Measurements from ENCODE around the gene CAMLG.

CAMLG gene

DNA sequence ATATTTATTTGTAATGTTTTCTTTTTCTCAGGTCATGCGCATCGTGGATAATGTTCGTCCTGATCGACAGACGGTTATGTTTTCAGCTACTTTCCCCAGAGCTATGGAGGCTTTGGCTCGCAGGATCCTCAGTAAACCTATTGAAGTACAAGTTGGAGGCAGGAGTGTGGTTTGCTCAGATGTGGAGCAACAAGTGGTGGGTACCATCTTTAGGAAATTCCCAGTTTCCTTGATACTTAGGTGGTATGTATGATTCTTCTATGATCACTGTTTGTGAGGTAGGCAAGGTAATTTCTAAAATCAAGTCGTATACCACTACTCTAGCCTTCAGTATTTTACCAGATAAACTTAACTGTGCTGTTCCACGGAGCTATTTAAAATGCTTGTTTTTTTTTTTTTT, 56.5 kb downstream of the CAMLG start:
- DNase-seq (ENCODE audit: low read depth, low spot score): no peak
- Histone ChIP-seq H3K27me3 (ENCODE audit: insufficient read depth, insufficient read length) (no peaks in the 10 kb centered on the region), H3K36me3 (ENCODE audit: insufficient read depth, insufficient read length, low read length) (peaks cover 67% of the 10 kb centered on the region), H3K4me3 (ENCODE audit: insufficient read length, low read depth) (no peak overlapping the region), H3K9ac (ENCODE audit: insufficient read length, low read depth) (no peak overlapping the region), H3K9me3 (ENCODE audit: insufficient read depth, low read length) (no peaks in the 10 kb centered on the region), H3K4me1 (ENCODE audit: insufficient read depth, insufficient read length) (no peaks in the 10 kb centered on the region)
- TF ChIP-seq YY1 (IDR thresholded peaks at IDR 0.05; ENCODE audit: insufficient read depth, insufficient read length): no peak
- no peak for TF ChIP-seq ZNF274 (IDR thresholded peaks at IDR 0.05; ENCODE audit: low read depth, low read length)
- TF ChIP-seq SUZ12 (IDR thresholded peaks at IDR 0.05; ENCODE audit: extremely low read depth, insufficient read depth, insufficient read length): no peak

DNA sequence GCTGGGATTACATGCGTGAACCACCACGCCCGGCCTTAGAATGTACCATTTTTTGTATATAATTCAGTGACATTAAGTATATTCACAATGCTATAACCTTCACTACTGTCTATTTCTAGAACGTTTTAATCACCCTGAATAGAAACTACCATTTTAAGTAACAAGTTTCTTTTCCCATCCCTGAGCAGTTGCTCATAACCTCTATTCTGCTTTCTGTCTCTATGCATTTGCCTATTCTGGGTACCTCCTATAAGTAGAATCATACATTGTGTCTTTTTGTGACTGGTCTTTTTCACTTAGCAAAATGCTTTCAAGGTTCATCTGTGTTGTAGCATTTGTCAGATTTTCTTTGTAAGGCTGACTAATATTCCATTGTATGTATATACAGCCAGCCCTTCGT, 60.1 kb downstream of the CAMLG start:
- Histone ChIP-seq H3K4me3 (ENCODE audit: insufficient read length, low read depth) (no peak overlapping the region), H3K27me3 (ENCODE audit: insufficient read depth, insufficient read length) (no peaks in the 10 kb centered on the region), H3K9me3 (ENCODE audit: insufficient read depth, low read length) (no peaks in the 10 kb centered on the region), H3K9ac (ENCODE audit: insufficient read length, low read depth) (no peak overlapping the region), H3K36me3 (ENCODE audit: insufficient read depth, insufficient read length, low read length) (peaks cover 59% of the 10 kb centered on the region), H3K4me1 (ENCODE audit: insufficient read depth, insufficient read length) (no peaks in the 10 kb centered on the region)
- no peak for TF ChIP-seq SUZ12 (IDR thresholded peaks at IDR 0.05; ENCODE audit: extremely low read depth, insufficient read depth, insufficient read length)
- no peak for TF ChIP-seq ZNF274 (IDR thresholded peaks at IDR 0.05; ENCODE audit: low read depth, low read length)
- no peak for TF ChIP-seq YY1 (IDR thresholded peaks at IDR 0.05; ENCODE audit: insufficient read depth, insufficient read length)
- DNase-seq (ENCODE audit: low read depth, low spot score): no peak
